A549 (cell line): Measurements from ENCODE around the gene CPSF2.

Source experiments
- REST ChIP-seq: fragments of 200-600 bp; sonication (generic); IDR thresholded peaks from 2 replicates; pipeline ENCODE4 v1.6.1; 2016; ENCODE audit warnings: antibody characterized with exemption, mild to moderate bottlenecking, moderate library complexity
- SMC3 ChIP-seq: fragments of >200 bp; sonication (Bioruptor Twin); formaldehyde crosslinking; IDR thresholded peaks from 3 replicates; pipeline ENCODE4 v1.6.1; 2018; ENCODE audit warnings: inconsistent platforms
- TF ChIP-seq, protein P1 (sequence below): fragments of >200 bp; sonication (Bioruptor Twin); formaldehyde crosslinking; IDR thresholded peaks from 3 replicates; pipeline ENCODE4 v1.5.1; 2016

- TF ChIP-seq, protein P1, sequence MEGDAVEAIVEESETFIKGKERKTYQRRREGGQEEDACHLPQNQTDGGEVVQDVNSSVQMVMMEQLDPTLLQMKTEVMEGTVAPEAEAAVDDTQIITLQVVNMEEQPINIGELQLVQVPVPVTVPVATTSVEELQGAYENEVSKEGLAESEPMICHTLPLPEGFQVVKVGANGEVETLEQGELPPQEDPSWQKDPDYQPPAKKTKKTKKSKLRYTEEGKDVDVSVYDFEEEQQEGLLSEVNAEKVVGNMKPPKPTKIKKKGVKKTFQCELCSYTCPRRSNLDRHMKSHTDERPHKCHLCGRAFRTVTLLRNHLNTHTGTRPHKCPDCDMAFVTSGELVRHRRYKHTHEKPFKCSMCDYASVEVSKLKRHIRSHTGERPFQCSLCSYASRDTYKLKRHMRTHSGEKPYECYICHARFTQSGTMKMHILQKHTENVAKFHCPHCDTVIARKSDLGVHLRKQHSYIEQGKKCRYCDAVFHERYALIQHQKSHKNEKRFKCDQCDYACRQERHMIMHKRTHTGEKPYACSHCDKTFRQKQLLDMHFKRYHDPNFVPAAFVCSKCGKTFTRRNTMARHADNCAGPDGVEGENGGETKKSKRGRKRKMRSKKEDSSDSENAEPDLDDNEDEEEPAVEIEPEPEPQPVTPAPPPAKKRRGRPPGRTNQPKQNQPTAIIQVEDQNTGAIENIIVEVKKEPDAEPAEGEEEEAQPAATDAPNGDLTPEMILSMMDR: no peak
- TF ChIP-seq SMC3 (no peak), REST (no peak)
Observed at GRCh38 chr14:92215579-92215978, 93.8 kb downstream of the CPSF2 start.
